HG03039 (cell line): ENCODE measurements around the gene SYT13.
"Not testable (repeated sequence)": the region's sequence is repeated elsewhere in the genome, so short reads cannot be mapped to it uniquely, and the experiment has no call there.

Source experiments
- ATAC-seq: cut with Tn5 transposase; IDR thresholded peaks from one replicate; pipeline ENCODE4 v1.9.1; 2021; ENCODE audit warnings: mild to moderate bottlenecking, moderate library complexity; ENCODE audit not compliant: unreplicated experiment

Gene SYT13

DNA sequence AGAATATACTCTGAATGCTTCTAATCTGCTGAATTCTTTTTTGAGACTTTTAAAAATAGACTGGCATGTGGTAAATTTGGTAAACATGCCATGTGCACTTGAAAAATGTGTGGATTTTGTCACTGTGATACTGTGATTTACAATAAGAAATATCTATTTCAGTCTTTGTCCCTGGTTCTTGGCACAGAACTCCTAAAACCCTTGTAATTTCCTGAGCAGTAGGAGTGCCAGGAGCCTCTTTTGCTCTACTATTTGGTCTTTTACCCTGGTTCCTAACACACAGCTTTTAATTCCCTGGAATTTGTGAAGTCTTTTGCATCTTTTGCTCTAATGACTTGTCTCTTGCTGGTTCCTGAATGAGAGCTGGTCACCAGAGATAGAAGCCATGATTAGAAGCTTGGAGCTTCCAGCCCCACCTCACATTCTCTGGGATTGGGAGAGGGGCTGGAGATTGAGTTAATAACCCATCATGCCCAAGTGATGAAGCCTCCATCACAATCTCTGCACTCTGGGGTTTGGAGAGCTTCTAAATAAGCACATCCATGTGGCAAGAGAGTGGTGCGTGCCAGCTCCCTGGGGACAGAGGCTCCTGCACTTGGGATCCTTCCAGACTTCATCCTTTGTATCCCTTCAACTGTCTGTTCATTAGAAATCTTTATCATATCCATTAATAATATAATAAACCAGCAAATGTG is 27.2 kb upstream of the SYT13 start:
- no peak for ATAC-seq

DNA sequence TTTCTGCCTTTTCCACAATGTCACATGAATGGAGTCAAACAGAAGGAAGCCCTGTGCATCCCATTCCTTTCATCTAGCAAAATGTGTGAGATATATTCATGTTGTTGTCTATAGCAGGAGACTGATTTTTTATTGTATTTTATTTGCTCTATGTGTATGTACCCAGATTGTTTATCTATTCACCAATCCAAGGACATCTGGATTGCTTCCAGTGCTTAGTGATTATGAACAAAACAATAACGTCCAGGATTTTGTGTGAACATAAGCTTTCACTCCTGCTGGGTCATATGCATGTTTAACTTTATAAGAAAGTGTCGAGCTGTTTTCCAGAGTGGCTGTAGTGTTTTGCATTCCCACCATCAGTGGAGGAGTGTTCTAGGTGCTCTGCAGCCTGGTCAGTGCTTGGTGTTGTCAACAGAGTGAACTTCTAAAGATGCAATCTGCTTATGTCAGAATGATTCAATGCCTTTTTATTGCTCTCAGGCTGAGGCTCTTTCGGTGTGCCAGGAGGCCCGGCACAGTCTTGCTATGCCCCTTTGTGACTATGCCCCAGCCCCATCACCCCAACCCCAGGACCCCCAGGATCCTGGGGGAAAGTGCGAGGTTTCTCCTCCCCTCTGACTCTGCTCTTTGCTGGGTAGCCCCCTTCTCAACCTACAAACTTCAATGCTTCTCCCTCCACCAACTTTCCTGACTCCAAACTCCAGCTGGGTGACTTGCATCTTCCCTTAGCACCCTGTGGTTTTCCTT is 19.9 kb upstream of the SYT13 start:
- no peak for ATAC-seq

DNA sequence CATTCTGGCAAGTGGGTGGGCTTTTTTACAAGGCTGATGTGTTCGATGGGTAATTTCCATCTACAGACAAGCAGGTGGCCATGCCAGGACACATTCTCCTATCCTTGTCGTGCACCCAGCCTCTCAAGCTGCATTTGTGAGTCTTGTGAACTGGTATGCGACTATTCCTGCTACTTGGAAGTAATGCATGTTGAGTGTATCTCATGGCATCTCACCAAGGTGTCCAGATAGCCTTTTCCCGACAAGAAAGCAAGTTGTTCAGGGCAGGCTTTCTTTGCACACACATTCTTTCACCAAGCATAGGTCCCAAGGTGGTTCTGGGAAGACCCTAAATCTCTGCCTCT is 18.8 kb upstream of the SYT13 start:
- ATAC-seq = no peak

DNA sequence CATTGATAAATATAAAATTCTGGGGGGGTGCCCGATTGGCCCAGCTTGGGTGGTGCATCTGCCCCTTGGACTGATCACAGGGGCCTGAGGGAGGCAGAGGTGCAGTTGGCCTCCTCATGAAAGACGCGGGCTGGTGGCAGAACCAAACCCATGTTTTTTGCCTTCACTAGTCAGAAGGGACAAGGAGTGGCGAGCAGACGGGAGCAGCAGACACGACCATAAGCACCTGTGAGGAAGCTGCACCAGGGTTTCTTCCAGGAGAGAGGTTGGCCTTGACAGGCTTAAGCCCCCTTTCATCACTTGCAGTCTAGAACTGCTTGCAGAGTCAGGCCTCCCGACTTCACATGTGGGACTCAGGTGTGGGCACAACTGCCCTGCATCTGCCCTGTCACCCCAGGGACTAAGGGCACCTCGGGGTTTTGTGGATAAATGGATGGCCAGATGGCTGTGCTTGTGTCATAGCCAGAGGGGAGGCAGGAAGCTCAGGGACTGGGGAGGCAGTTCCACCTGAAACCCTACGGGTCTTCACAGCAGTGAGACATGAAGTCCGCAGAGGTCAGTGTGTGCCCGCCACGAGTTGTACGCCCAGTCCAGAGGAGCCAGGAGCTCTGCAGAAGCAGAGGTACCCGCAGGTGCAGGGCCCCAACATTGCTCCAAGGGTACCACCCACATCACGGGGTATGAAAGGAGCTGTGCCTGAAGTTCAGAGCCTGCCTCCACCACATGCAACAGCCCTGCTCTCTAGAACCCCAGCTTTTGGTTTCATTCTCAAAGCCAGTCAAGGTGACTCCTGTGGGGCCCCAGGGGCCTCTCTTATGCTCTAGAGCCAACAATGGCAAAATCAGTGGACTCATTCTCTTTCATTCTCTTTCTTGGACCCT is 18.2 kb upstream of the SYT13 start:
- ATAC-seq = no peak

DNA sequence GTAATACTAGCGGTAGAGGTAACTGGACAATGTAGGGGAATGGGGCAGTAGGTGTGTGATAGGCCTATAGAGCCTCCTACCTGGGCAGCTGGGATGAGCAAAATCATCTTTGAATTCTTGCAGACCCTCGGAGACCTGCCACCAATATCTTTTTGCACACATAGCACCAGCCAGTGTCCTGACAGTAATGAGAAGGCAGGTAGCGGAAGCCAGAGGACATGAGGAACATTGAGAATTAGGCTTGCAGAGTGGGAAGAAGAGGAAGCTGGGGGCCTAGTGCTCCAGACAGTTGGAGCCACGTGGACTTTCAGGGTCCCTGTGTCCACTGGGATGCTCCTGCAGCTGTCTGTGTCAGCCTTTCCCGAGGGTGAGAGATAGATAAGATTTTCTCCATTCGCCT is 17.2 kb upstream of the SYT13 start:
- no peak for ATAC-seq

DNA sequence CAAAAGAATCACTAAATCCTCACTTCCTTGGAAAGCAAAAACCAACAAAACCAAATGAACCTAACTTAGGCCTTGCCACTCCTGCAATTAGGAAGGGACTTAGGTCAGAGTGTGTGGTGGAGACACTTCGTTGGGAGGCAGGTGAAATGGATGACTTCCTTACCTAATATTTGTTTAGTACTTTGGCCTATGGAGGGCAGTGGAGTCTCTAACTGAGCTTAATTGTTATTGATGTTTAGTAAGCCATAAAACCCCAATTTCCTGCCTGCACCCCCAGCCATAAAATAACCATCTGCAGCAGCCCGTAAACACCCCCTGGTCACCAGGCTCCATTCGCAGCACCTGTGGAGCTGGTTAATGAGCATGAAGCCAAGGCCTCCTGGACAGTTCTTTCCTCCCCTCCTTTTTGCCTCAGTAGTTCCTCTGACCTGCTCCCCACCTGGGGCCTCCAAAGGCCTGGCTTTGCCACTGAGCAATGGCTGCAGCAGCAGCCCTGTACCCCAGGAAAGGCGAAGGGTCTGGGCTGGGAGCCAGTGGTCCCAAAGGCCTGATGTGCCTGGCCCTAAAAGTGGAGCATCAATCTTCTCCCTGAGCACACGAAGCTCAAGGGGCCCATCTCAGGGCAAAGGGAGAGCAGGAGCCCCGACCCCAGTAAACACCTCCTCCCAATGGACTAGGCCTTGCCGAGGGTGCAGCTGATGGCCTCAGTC is 15.6 kb upstream of the SYT13 start:
- no peak for ATAC-seq

DNA sequence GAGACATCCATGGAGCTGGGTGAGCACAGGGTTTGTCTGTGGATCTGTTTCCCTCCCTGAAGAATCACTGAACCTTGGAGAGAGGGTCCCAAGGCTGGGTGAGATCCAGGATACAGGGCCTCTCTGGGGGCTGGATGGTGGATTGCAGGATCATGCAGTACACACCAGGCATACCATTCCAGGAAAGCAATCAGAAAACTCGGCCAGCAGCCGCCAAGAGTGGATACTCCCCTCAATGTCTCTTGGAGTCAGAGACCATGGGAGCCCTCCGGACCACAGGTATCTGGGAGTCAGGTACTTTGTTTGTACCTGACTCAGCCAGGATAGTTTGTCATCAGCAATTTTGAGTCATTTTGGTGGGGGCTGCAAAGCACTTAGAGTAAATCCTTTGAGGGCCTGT is 14.6 kb upstream of the SYT13 start:
- ATAC-seq = no peak

DNA sequence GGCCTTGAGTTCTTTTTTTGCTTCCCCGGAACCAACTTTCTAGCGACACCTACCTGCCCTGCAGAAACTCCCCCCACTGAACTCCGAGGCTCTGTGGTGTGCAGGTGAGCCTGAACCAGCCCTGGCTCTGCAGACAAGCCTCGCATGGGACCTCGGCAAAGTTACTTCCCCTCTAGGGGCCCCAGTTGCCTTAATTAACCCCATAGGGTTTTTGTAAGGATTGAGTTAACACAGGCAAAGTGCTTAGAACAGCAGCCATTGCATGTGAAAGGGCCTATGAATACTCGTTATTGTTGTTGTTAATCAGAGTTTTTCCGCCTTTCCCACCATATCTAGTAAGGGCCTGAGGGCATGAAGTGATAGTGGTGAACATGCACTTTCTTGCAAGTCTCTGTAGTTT is 12.6 kb upstream of the SYT13 start:
- ATAC-seq = no peak

DNA sequence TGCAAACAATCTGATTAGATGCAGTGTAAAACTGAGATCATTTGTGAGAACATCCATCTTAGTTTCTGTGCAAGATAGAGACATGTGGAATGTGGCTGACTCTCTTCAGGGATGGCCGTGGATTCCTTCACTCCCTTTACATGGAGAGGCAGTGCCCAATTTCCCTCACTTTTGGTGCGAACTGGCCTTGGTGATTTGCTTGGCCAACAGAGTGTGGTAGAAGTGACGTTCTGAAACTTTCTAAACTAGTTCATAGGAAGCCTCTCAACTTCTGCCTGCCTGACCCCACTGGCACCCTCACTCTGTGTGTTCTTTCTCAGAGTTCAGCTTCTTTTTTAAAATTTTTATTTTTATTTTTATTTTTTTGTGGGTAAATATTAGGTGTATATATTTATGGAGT is 9.9 kb upstream of the SYT13 start:
- ATAC-seq = no peak

DNA sequence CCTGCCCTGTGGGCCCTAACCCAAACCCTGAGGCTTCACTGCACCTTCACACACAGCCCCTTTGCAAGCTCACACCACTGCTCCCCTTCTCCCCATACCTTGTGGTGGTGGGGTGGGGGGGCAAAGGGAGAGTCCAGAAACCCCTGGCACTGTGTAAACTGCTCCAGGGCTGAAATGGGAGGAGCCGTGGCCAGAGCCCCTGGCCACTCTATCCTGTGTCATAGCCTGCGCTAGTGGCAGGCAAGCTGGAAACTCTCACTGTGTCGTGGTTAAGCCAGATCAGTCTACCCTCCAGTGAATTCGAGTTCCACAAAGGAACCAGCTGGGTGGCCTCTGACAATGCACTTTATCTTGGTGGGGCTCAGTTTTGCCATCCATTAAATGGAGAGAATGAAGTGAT is 8.4 kb upstream of the SYT13 start:
- no peak for ATAC-seq

DNA sequence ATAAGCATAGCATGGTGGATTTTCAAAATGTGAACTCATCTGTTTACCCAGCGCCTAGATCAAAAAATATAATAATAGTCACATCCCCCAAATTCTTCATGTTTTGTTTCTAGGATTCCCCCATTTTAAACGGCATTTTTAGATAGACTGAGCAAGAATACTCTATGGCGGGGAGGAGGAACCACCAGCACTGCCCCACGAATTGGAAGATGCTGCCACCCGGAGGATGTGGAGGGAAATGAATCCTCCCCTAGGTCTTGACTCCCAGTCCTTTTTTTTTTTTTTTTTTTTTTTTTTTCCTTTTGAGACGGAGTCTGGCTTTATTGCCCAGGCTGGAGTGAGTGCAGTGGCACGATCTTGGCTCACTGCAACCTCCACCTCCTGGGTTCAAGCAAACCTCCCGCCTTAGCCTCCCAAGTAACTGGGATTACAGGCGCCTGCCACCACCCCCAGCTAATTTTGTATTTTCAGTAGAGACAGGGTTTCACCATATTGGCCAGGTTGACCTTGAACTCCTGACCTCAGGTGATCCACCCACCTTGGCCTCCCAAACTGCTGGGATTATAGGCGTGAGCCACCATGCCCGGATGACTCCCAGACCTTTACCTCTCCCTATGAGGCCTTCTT is 7.5 kb upstream of the SYT13 start:
- ATAC-seq = not testable (repeated sequence)

DNA sequence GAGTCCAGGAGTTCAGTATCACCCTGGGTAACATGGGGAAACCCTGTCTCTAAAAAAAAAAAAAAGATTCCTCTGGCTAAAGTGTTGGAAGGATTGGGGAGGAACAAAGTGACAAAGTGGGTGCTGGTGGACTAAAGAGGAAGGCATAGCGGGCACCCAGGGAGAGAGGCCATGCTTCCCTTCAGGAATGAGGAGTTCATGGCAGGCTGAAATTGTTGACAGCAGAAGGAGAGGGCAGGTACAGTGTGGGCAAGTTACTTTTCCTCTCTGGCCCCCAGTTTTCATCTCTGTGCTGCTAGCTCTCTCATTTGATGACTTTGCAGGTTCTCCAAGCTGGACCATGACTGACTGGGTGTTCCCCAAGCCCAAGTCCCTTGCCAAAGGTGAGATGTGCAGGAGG is 4.4 kb upstream of the SYT13 start:
- no peak for ATAC-seq

DNA sequence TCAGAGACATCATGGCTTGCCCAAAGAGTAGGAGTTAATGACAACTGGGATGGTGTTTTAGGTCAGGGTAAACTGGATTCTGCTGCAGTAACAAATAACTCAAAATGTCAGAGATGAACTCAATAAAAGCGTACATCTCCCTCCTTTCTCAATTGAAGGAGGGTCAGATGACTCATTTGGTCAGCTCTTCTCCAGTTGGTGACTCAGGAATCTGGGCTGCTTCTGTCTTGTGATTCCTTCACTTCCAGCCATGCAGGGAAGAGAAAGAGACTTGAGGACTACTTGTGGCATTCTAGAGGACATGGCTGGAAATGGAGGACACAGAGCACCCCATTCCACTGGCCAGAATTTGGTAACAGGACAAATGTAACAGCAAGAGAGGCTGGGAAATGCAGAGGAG is 3.2 kb upstream of the SYT13 start:
- ATAC-seq = no peak

DNA sequence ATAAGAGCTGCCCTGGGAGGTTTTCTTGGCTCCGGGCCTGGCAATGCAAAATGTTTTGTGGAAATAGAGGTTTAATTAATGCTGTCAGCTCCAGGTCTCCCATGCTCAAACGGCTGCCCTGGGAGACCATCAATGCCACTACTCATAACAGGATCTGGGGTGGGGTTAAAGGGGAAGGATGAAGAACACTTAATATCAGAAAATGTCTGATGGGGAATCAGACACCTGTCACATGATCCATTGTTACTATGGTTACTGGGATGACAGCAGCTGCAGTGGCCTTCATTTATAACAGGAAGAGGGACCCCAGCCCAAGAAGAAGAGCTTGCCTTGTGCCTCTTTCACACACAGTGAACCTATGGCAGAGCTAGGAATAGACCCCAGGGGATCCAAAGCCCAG is 2.2 kb upstream of the SYT13 start:
- no peak for ATAC-seq

DNA sequence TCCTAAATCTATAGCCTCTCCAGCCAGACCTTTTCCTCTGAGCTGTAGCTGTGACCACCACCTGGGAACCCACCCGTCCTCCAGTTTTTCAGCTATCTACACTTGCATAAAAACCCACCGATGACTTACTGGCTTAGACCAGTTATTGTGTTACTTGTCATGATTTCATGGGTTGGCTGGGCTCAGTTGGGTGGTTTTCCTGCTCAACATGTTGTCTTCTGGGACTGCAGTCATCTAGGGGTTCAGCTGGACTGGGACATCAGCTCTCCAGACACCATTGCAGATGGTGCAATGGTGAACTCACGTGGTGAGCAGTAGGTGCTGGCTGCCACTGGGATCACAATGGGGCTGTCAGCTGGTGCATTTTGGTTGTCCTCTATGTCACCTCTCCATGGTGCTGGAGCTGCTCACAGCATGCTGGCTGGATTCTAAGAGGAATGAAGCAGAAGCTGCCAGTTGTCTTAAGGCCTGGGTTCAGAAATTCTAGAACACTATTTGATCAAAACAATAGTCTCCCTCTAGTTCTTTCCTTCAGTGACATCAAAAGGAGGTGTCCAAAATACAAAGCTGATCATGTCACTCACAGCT is 1.3 kb upstream of the SYT13 start:
- ATAC-seq = no peak

DNA sequence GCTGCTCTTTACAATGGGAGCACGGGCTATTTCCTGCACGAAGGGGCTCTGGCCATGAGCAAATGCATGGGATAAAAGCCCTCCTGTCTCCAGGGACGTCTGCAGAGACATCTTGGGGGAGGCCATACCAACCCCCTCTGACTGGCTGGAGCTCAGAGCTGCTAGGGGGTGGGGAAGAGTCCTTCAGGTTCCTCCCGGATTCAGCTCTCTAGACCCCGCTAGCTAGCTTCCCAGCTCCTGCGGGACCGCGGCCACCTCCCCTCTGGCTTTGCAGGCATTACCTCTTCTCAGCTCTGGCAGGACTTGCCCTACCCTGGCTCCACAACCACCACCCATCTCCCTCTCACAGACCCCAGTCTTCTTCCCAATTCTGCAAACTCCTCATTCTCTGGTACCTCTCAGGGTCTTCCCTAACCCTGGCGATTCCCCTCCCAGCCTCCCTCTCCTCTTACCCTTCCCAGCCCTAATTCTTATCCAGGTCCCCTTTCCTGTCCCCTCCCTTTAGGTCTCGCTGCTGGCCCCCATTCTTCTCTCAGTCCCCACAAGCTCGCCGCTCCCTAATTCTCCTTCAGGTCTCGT is 802 bp downstream of the SYT13 start:
- ATAC-seq = no peak

DNA sequence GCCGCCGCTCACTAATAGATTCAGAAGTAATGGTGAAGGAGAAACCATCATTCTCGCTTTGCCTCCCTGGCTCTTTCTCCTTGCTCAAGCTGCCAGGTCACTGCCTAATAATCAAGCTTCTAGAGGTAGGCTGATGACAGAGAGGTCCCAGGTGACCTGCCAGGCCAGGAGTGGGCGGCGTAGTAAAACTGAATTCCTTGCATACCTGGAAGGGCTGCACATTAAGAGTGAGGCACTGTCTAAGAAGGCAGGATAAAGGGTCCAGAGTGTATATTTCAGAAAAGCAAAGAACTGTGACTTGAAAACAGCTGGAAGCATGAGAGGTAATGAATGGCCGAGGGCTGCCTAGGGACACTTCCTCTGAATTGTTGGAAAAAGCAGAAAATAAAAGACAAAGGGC is 4.1 kb downstream of the SYT13 start:
- no peak for ATAC-seq

DNA sequence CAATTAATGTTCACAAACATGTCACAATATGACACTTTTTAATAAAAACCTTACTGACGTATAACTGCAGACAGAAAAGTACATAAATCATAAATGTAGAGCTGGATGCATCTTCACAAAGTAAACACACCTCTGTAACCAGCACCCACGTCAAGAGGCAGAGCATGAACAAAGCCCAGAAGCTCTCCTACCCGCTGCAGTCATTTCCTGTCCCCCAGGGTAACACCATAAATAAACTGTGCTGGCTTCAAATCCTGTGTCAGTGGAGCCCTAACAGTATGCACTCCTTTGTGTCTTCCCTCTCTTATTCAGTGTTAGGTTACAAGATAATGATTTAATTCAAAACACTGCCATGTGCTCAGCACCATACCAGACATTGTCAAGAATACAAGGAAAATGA is 5.7 kb downstream of the SYT13 start:
- ATAC-seq = no peak

DNA sequence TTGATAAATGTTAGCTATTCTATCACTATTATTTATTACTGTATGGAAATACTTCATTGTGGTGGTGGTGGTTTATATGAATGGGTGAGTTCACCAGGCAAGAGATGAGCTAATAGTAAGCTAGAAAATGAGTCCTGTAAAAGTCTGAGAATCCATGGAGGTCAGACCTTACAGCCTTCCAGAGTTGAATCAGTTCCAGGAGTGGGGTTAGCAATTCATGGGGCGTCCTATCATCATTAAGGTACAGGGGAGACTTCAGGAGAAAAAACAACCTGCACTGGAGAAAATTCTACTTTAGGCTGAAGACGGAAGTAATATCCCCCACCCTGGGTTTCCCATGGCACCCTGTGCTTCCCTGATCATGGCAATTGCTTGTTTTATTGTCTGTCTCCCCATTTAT is 6.5 kb downstream of the SYT13 start:
- no peak for ATAC-seq

DNA sequence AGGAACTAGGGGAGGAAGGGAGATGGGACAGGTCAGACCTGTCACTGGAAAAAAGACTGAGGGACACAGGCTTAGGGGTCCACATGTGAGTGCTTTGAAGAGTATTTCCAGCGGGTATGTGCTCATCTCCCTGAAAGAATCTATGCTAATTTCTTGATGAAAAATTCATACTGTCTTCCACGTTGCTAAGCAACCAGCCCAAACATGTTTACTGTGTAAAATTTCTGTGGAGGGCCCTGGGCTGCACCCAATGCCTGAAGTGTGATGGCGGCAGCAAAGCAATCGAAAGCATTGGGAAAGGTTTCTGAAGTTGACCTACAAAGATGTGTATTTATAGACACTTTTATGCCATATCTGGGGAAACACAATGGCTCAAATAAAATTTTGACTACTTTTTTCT is 7.4 kb downstream of the SYT13 start:
- no peak for ATAC-seq
